SH-SY5Y (cell line): ENCODE data around the gene GOLGB1.

Experiments used
- GATA2 ChIP-seq: IDR thresholded peaks from 2 replicates; pipeline ENCODE4 v1.6.1; 2011; ENCODE audit warnings: mild to moderate bottlenecking, low read depth, low read length
- GATA3 ChIP-seq: IDR thresholded peaks from 2 replicates; pipeline ENCODE4 v1.6.1; 2011; ENCODE audit warnings: low read depth, mild to moderate bottlenecking, low read length, moderate library complexity

DNA sequence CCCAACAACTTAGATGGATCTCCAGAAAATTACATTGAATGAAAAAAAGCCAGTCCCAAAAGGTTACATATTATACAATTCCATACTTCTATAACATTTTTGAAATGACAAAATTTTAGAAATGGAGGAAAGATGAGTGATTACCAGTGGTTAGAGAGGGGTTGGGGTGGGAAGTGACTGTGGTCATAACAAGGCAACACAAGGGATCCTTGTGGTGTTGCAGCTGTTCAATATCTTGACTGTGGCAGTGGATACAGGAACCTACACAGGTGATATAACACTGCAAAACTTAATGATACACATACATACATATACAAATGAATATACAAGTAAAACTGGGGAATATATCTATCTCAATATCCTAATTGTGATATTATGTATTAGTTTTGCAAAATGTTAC lies 9.6 kb downstream of the GOLGB1 start:
- no peak for TF ChIP-seq GATA3
- no peak for TF ChIP-seq GATA2
